HCT116 (cell line): ENCODE measurements around the gene M6PR. TPM values are rescaled to one million over a fixed set of nuclear protein-coding genes. Genes with fewer than 3 reads are reported as not detected.

Experiments used
- ATAC-seq: fragments of 200-7000 bp; cut with Tn5 transposase; 2 replicates; pipeline ENCODE4 v1.9.1; 2020; ENCODE audit warnings: mild to moderate bottlenecking, moderate library complexity
- BruUV-seq: library from RNA; stranded (reverse); fragments of 400-500 nt; replicated peaks from 2 replicates; lab custom pipeline; 2021; lab: Mats Ljungman, UMichigan
- CTCF ChIA-PET: fragments of 300-600 bp; sonication (Branson Sonifier 250); formaldehyde crosslinking; loops from one replicate; lab custom pipeline; 2021; ENCODE audit warnings: antibody characterized with exemption; lab: Charles Lee
- POLR2A ChIA-PET: fragments of 300-600, 350-600 bp; sonication (Branson Sonifier 250); formaldehyde crosslinking; loops from one replicate; lab custom pipeline; 2021; ENCODE audit warnings: antibody characterized with exemption; lab: Charles Lee
- RAD21 ChIA-PET, 2 experiments: fragments of 300-600 bp; sonication (Branson Sonifier 250); formaldehyde crosslinking; loops; one replicate each; lab custom pipeline; 2023; ENCODE audit warnings: low total read pairs in 2 of 2; ENCODE audit not compliant: uncharacterized antibody in 2 of 2, unreplicated experiment in 2 of 2, low non-redundant PET in 1 of 2; lab: Charles Lee
- DNase-seq: peaks from one replicate; pipeline ENCODE4 v3.0.0-alpha.2; 2010; ENCODE audit warnings: low read depth, low spot score
- H2AFZ ChIP-seq: fragments of 200-600 bp; shearing (Covaris generic), sonication (generic); 2 replicates; pipeline ENCODE4 v1.6.1; 2017; ENCODE audit warnings: low read depth, mixed run types, mixed read lengths, antibody characterized with exemption, low read length; ENCODE audit not compliant: poor library complexity, severe bottlenecking
- H3K27ac ChIP-seq: 2 replicates; pipeline ENCODE4 v1.5.1; 2012; ENCODE audit warnings: low read depth, low read length
- H3K27me3 ChIP-seq: fragments of 200-600 bp; sonication (generic); 2 replicates; pipeline ENCODE4 v1.6.1; 2016; ENCODE audit warnings: mixed run types, low read length, mixed read lengths; ENCODE audit not compliant: insufficient read depth
- H3K36me3 ChIP-seq, 2 experiments: fragments of 200-500 bp in 1 of 2; fragments of 200-600 bp in 1 of 2; sonication (Bioruptor generic) in 1 of 2; sonication (generic) in 1 of 2; 2 replicates each; pipeline versions ENCODE4 v1.5.1 to v1.6.1; 2014 to 2016; ENCODE audit warnings: low read length in 2 of 2, inconsistent platforms in 1 of 2, mixed read lengths in 1 of 2, mixed run types in 1 of 2; ENCODE audit not compliant: insufficient read depth in 2 of 2, control insufficient read depth in 1 of 2
- H3K4me1 ChIP-seq, 2 experiments: fragments of 200-600 bp in 1 of 2; sonication (generic) in 1 of 2; 2 replicates each; pipeline versions ENCODE4 v1.5.1 to v1.6.1; 2012 to 2017; ENCODE audit warnings: low read length in 2 of 2, inconsistent platforms in 1 of 2, mild to moderate bottlenecking in 1 of 2, mixed read lengths in 1 of 2, mixed run types in 1 of 2, moderate library complexity in 1 of 2; ENCODE audit not compliant: insufficient read depth in 2 of 2, control insufficient read depth in 1 of 2
- H3K4me2 ChIP-seq: fragments of 200-600 bp; sonication (generic); 2 replicates; pipeline ENCODE4 v1.6.1; 2017; ENCODE audit warnings: mixed run types, low read length, mixed read lengths
- H3K4me3 ChIP-seq, 2 experiments: fragments of 200-600 bp in 1 of 2; sonication (generic) in 1 of 2; replicated peaks in 1 of 2; 2 replicates each; pipeline ENCODE4 v1.5.1; 2011 to 2016; ENCODE audit warnings: low read length in 2 of 2, control low read depth in 1 of 2, low read depth in 1 of 2, mild to moderate bottlenecking in 1 of 2, mixed read lengths in 1 of 2, mixed run types in 1 of 2
- H3K79me2 ChIP-seq: fragments of 200-600 bp; sonication (generic); 2 replicates; pipeline ENCODE4 v1.6.1; 2017; ENCODE audit warnings: mild to moderate bottlenecking, mixed run types, low read length, moderate library complexity, mixed read lengths; ENCODE audit not compliant: insufficient read depth
- H3K9ac ChIP-seq: fragments of 200-600 bp; sonication (generic); 2 replicates; pipeline ENCODE4 v1.6.1; 2016; ENCODE audit warnings: low read length, mixed read lengths
- H3K9me2 ChIP-seq: fragments of 200-600 bp; sonication (generic), shearing (Covaris generic); 2 replicates; pipeline ENCODE4 v1.6.1; 2017; ENCODE audit warnings: mixed run types, mild to moderate bottlenecking, moderate library complexity; ENCODE audit not compliant: insufficient read depth
- H3K9me3 ChIP-seq, 2 experiments: fragments of 200-500 bp in 1 of 2; fragments of 200-600 bp in 1 of 2; sonication (Bioruptor generic) in 1 of 2; sonication (generic) in 1 of 2; 2 replicates each; pipeline ENCODE4 v1.6.1; 2014 to 2017; ENCODE audit warnings: low read length in 2 of 2, mixed read lengths in 2 of 2, inconsistent platforms in 1 of 2, low read depth in 1 of 2, mild to moderate bottlenecking in 1 of 2, mixed run types in 1 of 2, moderate library complexity in 1 of 2; ENCODE audit not compliant: control insufficient read depth in 1 of 2, insufficient read depth in 1 of 2
- H4K20me1 ChIP-seq: fragments of 200-600 bp; sonication (generic), shearing (Covaris generic); 2 replicates; pipeline ENCODE4 v1.6.1; 2017; ENCODE audit warnings: mixed run types, mild to moderate bottlenecking, moderate library complexity; ENCODE audit not compliant: insufficient read depth
- EZH2 ChIP-seq: fragments of 200-600 bp; sonication (generic); IDR thresholded peaks from 2 replicates; pipeline ENCODE4 v1.6.1; 2017; ENCODE audit warnings: antibody characterized with exemption, mixed run types
- EZH2phosphoT487 ChIP-seq: fragments of 200-600 bp; IDR thresholded peaks from 2 replicates; pipeline ENCODE4 v1.6.1; 2018; ENCODE audit warnings: antibody characterized with exemption, borderline replicate concordance
- POLR2AphosphoS5 ChIP-seq: IDR thresholded peaks from 2 replicates; pipeline ENCODE4 v1.6.1; 2011; ENCODE audit warnings: mild to moderate bottlenecking, low read depth, low read length, moderate library complexity
- SP1 ChIP-seq: IDR thresholded peaks from 2 replicates; pipeline ENCODE4 v1.6.1; 2012; ENCODE audit warnings: low read depth
- TCF7L2 ChIP-seq: IDR thresholded peaks from 2 replicates; pipeline ENCODE4 v1.7.0; 2011; ENCODE audit warnings: borderline replicate concordance, inconsistent platforms; ENCODE audit not compliant: insufficient read depth, insufficient read length; ENCODE audit errors: extremely low read depth
- YY1 ChIP-seq: IDR thresholded peaks from 2 replicates; pipeline ENCODE4 v1.6.1; 2011; ENCODE audit warnings: low read length, low read depth, moderate library complexity, mild to moderate bottlenecking; ENCODE audit not compliant: insufficient replicate concordance; ENCODE audit errors: extremely low read depth
- intact Hi-C: fragments of 100-400 bp; cut with micrococcal nuclease; formaldehyde crosslinking; loops from 2 replicates; pipeline ENCODE4 v1.10.0; 2022
- total RNA-seq: library from RNA; stranded (reverse); gene quantifications from one replicate; pipeline ENCODE4 v1.2.1, GENCODE V29; 2021; ENCODE audit not compliant: unreplicated experiment
- TF ChIP-seq, protein P1 (sequence below): IDR thresholded peaks from 2 replicates; pipeline ENCODE4 v1.6.1; 2012; ENCODE audit warnings: low read depth
- TF ChIP-seq, protein P2 (sequence below): IDR thresholded peaks from 2 replicates; pipeline ENCODE4 v1.6.1; 2012

The M6PR gene
- total RNA-seq, 1 experiment from 2014 or later: 142 TPM

DNA sequence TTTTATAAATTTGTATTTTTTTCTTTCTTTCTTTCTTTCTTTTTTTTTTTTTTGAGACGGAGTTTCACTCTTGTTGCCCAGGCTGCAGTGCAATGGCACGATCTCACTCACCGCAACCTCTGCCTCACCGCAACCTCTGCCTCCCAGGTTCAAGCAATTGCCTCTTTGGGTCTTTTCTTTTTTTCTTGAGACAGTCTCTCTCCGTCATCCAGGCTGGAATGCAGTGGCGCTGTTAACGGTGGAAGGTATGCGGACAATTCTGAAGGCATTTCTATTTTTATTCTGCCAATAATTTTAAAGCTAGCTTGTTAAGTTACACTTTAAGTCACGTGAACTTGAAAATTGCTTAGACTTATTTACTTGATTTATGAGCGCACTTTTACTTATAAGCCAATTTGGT lies 43.9 kb downstream of the M6PR start:
- Histone ChIP-seq H3K4me3 (no peak overlapping the region), H3K27me3 (no peaks in the 10 kb centered on the region), H3K36me3 (no peaks in the 10 kb centered on the region), H3K9me3 (no peaks in the 10 kb centered on the region), H3K9me2 (no peaks in the 10 kb centered on the region), H3K4me1 (no peaks in the 10 kb centered on the region), H3K9ac (no peak overlapping the region), H4K20me1 (no peaks in the 10 kb centered on the region)
- RAD21 ChIA-PET: no interaction called here
- no peak for DNase-seq
- no peak for TF ChIP-seq TCF7L2
- TF ChIP-seq YY1: no peak
- TF ChIP-seq SP1: no peak
- TF ChIP-seq, protein P1, sequence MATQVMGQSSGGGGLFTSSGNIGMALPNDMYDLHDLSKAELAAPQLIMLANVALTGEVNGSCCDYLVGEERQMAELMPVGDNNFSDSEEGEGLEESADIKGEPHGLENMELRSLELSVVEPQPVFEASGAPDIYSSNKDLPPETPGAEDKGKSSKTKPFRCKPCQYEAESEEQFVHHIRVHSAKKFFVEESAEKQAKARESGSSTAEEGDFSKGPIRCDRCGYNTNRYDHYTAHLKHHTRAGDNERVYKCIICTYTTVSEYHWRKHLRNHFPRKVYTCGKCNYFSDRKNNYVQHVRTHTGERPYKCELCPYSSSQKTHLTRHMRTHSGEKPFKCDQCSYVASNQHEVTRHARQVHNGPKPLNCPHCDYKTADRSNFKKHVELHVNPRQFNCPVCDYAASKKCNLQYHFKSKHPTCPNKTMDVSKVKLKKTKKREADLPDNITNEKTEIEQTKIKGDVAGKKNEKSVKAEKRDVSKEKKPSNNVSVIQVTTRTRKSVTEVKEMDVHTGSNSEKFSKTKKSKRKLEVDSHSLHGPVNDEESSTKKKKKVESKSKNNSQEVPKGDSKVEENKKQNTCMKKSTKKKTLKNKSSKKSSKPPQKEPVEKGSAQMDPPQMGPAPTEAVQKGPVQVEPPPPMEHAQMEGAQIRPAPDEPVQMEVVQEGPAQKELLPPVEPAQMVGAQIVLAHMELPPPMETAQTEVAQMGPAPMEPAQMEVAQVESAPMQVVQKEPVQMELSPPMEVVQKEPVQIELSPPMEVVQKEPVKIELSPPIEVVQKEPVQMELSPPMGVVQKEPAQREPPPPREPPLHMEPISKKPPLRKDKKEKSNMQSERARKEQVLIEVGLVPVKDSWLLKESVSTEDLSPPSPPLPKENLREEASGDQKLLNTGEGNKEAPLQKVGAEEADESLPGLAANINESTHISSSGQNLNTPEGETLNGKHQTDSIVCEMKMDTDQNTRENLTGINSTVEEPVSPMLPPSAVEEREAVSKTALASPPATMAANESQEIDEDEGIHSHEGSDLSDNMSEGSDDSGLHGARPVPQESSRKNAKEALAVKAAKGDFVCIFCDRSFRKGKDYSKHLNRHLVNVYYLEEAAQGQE: no peak
- TF ChIP-seq, protein P2, sequence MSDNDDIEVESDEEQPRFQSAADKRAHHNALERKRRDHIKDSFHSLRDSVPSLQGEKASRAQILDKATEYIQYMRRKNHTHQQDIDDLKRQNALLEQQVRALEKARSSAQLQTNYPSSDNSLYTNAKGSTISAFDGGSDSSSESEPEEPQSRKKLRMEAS: no peak
- no peak for TF ChIP-seq EZH2
- no peak for TF ChIP-seq POLR2AphosphoS5
- TF ChIP-seq EZH2phosphoT487: no peak
- TF ChIP-seq, all 23 proteins: peak for 0
- Histone ChIP-seq H3K27ac (no peak overlapping the region), H2AFZ (no peak overlapping the region), H3K79me2 (no peaks in the 10 kb centered on the region), H3K4me2 (no peak overlapping the region)
- BruUV-seq: no TSS peak
- CTCF ChIA-PET: no interaction called here
- POLR2A ChIA-PET: no interaction called here
- ATAC-seq: no peak
- intact Hi-C loops: no loop called here
